HEK293T (cell line): Measurements from ENCODE around the gene PTPRD.

Source experiments
- ARNT ChIP-seq: fragments of 450-650 bp; IDR thresholded peaks from 2 replicates; pipeline ENCODE4 v1.6.1; 2017; ENCODE audit warnings: mild to moderate bottlenecking
- BHLHE40 ChIP-seq: fragments of 450-650 bp; IDR thresholded peaks from 2 replicates; pipeline ENCODE4 v1.6.1; 2016; ENCODE audit warnings: mild to moderate bottlenecking, moderate library complexity, borderline replicate concordance
- CTBP1 ChIP-seq: fragments of 450-650 bp; IDR thresholded peaks from 2 replicates; pipeline ENCODE4 v1.6.1; 2016; ENCODE audit warnings: borderline replicate concordance
- ELF4 ChIP-seq: fragments of 450-650 bp; IDR thresholded peaks from 2 replicates; pipeline ENCODE4 v1.6.1; 2017; ENCODE audit warnings: antibody characterized with exemption
- FOXA1 ChIP-seq: fragments of 450-650 bp; IDR thresholded peaks from 2 replicates; pipeline ENCODE4 v1.6.1; 2016; ENCODE audit warnings: mild to moderate bottlenecking
- FOXK2 ChIP-seq: fragments of 450-650 bp; IDR thresholded peaks from 2 replicates; pipeline ENCODE4 v1.6.1; 2016; ENCODE audit warnings: mild to moderate bottlenecking
- HDGF ChIP-seq: fragments of 450-650 bp; IDR thresholded peaks from 2 replicates; pipeline ENCODE4 v1.6.1; 2017; ENCODE audit warnings: antibody characterized with exemption, borderline replicate concordance
- L3MBTL2 ChIP-seq: fragments of 450-650 bp; conservative IDR thresholded peaks from 2 replicates; pipeline ENCODE4 v1.6.1; 2016; ENCODE audit warnings: mild to moderate bottlenecking
- NFRKB ChIP-seq: fragments of 450-650 bp; IDR thresholded peaks from 2 replicates; pipeline ENCODE4 v1.6.1; 2016; ENCODE audit warnings: mild to moderate bottlenecking, moderate library complexity
- SP1 ChIP-seq: fragments of 450-650 bp; IDR thresholded peaks from 2 replicates; pipeline ENCODE4 v1.6.1; 2017
- TARDBP ChIP-seq: fragments of 450-650 bp; IDR thresholded peaks from 2 replicates; pipeline ENCODE4 v1.6.1; 2016
- ZNF384 ChIP-seq: fragments of 450-650 bp; IDR thresholded peaks from 2 replicates; pipeline ENCODE4 v1.6.1; 2016

- no peak for TF ChIP-seq HDGF
- no peak for TF ChIP-seq FOXA1
- TF ChIP-seq L3MBTL2 = no peak
- no peak for TF ChIP-seq TARDBP
- TF ChIP-seq ELF4 = no peak
- TF ChIP-seq FOXK2 = no peak
- TF ChIP-seq NFRKB = no peak
- TF ChIP-seq ZNF384 = no peak
- no peak for TF ChIP-seq CTBP1
- no peak for TF ChIP-seq SP1
- no peak for TF ChIP-seq BHLHE40
- TF ChIP-seq ARNT = no peak
Observed at GRCh38 chr9:9963841-9964240, 649.0 kb downstream of the PTPRD start.
